Esophagus mucosa (tissue), 1 donor: ENCODE measurements around the gene FASN. TPM values are rescaled to one million over a fixed set of nuclear protein-coding genes. Genes with fewer than 3 reads are reported as not detected.

ENCODE experiments used
- ATAC-seq: fragments of 200-7000 bp; cut with Tn5 transposase; one replicate; pipeline ENCODE4 v1.9.1; 2020
- total RNA-seq: library from RNA; stranded (reverse); gene quantifications from one replicate; pipeline ENCODE4 v1.2.4, GENCODE V29; 2023
- donor health status: DM: yes; HTN: yes; CAD: no.

Gene FASN
- total RNA-seq, 1 donor from 2014 or later, result 352 TPM

DNA sequence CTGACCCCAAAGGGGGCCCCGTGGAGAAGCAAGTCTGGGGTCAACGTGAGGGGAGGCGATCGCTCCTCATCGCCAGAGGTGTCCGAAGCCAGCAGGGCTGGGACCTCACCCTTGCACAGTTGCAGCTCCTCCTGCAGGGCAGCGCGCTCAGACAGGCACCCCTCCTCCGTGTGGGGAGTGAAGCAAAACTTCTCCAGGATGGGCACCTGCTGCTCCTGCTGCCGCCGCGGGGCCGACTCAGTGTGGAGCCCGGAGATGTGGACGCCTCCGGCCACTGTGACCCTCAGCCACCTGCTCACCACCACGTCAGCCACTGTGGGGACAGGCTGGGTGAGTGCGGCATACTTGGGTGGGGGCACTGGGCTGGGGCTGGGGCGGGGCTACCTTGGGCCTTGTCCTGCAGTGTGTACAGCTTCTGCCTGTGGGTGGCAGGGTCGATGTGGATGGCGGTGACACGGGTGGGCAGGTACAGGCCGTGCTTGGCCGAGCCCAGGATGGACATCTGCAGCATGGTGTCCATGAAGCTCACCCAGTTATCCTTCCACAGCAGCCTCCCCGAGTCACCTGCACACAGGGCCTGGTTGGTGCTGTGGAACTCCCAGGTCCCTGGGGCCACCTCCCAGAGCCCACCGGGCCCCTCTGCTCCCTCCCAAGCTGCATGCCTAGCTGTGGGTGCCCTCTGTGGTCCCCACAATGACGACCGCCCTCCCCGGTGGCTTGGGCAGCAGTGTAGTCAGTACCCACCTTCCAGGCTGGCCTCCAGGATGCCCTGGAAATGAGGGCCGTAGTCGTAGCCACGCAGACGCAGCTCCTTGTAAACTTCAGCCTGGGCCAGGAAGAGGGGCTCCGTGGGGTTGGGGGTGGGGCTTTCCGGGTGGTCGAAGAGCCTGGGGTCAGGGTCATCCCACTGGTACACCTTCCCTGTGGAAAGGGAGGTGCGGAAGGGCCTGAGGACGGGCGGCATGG lies 10.8 kb downstream of the FASN start:
- ATAC-seq, result no peak

DNA sequence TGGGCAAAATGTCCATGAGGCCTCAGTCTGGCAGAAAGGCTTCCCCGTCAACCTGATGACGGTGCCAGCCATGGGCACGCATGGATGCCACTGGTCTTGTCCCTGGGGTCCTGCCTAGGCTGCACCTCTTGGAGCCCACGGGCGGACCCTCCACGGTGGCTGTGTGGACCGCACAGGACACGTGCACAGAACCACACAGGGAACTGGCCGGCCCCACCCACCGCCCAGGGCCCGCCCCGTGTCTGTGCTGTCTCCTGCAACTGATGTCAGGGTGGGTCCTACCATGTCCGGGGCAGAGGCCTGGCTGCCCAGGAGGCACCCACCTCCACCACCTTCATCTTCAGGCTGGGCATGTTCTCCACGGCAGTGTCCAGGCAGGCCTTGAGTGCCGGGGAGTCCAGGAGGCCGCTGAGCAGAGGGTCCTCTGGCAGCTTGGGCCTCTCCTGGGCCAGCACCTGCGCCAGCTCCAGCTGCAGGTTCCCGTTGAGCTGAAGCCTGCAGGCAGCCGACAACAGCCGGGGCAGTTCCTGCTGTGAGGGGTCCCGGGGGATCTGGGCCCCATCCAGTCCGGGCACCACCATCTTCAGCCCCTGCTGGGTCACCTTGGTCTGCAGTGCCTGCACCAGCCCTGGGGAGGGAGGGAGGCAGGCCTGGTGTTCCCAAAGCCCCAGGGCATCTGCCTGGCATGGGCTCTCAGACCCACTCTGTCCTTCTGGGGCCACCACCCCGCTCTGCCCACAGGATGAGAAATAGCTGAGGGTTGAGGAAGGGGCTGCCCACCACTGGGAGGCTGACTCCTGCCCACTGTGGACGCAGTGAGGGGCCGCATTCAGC lies 11.9 kb downstream of the FASN start:
- ATAC-seq, result no peak

DNA sequence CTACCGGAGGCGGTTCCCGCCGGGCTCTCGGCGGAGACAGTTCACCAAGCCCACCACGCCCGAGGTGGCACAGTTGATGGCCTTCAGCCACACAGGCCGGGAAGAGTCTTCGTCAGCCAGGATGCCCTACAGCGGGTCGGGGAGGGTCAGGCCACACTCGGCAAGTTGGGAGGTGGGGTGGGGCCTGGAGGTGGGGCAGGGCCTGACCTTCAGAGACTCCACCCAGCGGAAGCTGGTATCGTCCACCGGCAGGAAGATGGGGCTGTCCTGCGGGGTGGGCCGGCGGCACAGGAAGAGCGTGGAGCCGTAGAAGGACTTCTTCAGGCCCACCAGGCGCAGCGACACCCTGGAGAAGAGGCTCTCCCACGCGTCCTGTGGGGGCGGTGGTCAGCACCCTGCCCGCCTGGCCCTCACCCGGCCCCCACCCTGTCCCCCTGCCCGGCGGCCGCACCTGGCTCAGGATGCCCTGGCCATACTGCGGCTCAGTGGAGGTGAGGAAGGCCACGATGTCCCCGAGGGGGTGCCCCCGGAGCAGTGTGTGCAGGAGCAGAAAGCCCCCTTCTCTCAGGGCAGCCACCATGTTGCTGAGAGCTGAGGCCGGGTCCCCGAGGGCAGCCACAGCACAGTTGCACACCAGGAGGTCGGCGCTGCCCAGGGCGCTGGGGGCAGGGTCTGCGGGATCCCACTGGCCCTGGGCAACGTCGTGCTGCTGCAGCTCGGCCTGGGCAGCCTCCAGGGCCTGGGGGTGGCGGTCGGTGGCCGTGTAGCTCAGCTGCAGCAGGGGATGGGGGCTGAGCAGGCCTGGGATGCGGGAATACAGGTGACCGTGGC lies 12.8 kb downstream of the FASN start:
- ATAC-seq, result no peak

DNA sequence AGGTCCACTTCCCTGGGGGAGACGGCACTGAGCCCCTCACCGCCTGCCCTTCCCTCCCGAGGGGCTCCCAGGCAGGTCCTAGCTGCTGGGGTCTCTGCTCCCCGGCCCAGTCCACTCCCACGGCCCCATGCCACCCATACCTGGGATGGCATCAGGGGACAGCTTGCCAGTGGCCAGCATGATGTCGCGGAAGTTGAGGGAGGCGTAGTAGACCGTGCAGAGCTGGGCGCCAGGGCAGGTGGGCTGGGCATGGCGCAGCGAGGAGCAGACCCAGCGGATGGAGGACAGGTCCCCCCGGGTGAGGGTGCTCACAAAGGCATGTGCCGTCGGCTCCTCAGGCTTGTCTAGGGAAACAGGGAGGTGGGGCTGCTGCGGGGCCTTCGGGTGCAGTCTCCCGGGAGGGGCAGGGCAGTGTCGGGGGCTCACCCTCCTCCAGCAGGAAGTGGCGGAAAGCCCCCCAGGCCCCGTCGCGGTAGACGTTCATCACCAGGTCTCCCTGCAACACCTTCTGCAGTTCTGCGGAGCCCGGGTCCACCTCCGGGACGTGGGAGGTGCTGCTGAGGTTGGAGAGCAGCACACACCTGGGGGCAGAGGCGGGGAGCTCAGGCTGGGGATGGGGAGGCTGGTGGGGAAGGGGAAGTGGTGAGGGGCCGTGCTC lies 13.5 kb downstream of the FASN start:
- ATAC-seq, result no peak

DNA sequence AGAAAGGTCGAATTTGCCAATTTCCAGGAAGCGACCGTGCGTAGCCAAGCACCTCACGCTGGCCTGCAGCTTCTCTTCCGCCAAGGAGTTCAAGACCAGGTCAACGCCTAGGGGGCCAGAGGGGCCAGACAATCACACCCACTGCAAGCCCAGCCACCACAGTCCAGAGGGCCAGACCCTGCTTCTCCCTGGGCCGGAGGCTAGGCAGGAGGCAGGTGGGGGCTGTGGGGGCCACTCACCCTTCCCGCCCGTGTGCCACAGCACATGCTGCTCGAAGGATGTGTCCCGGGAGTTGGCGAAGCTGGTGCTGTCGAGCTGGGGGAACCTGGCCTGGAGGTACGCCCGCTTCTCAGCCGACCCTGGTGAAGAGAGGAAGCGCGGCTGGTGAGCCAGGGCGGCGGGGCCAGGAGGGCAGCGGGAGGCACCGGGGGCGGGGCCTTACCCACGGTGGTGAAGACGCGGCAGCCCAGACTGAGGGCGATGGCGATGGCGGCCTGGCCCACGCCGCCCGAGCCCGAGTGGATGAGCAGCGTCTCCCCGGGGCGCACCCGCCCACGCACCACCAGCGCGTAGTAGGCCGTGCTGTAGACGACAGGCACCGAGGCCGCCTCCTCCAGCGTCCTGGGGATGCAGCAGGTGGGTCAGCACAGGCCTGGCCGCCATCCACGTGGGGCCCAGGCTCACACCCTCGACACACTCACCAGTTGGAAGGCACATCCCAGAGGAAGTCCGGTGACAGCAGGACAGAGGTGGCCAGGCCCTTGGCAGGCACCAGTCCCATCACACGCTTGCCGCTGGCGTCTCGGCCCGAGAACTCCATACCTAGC lies 14.3 kb downstream of the FASN start:
- ATAC-seq, result no peak

DNA sequence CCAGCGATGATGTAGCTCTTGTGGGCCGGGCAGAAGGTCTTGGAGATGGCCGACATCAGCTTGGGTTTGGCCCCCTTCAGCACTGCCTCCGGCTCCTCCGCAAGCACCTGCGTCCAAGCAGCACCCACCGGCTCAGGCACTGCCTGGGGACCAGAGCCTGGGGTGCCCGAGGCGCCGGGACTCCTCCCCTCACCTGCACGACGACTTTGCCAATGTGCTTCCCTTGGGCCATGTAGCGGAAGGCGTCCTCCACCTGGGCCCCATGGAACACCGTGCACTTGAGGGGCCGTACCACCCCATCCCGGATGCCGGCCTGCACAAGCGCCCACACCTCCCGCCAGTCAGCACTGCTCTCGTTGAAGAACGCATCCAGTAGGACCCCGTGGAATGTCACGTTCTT lies 15.0 kb downstream of the FASN start:
- ATAC-seq, result no peak

DNA sequence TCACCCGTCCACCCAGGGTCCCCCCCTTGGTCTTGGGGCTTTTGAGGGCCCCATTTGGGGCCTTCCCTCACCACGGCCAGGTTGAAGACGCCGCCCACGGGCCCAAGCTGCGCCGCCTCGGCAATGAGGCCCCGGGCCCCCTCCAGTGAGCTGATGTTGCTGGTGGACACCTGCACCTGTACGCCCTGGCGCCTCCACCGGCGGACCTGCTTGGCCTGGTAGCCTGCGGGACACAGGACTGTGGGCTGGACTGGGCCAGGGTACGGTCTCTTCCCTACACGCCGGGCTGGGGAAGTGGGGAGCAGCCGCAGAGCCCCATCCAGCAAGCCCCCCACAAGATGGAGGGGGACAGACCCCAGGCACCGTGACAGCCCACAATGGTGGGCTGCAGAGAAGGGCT lies 15.6 kb downstream of the FASN start:
- no peak for ATAC-seq

DNA sequence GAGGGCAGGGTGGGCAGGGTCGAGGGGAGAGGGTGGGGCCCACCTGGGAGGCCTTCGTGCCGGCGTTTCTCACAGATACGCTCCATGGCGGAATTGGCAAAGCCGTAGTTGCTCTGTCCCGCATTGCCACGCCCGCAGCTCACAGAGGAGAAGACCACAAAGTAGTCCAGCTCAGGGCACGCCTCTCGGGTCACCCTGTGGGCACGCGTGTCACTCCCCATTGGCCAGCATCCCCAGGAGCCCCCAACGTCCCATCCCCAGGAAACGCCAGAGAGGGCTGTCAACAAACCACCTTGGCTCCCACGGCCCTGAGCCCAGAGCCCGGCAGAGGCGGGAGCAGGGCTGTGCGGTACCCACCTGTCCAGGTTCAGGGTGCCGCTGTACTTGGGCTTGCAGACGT lies 16.1 kb downstream of the FASN start:
- ATAC-seq, result no peak

DNA sequence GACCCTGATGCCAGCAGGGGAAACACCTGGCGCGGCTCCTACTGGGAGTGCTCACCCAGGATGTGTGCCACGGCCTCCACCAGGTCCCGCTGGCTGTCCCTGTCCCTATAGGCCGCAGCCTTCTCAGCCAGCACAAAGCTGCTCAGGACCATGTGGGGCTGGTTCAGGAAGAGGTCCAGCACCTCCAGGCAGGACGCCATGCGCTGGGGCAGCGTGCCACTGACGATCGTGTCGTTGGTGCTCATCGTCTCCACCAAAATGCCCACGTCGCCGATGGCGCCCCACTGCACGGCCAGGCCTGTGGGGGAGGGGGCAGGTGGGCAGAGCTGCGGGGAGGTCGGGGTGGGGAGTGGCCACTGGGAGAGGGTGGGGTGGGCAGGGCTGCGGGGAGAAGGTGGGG lies 16.5 kb downstream of the FASN start:
- ATAC-seq, result no peak

DNA sequence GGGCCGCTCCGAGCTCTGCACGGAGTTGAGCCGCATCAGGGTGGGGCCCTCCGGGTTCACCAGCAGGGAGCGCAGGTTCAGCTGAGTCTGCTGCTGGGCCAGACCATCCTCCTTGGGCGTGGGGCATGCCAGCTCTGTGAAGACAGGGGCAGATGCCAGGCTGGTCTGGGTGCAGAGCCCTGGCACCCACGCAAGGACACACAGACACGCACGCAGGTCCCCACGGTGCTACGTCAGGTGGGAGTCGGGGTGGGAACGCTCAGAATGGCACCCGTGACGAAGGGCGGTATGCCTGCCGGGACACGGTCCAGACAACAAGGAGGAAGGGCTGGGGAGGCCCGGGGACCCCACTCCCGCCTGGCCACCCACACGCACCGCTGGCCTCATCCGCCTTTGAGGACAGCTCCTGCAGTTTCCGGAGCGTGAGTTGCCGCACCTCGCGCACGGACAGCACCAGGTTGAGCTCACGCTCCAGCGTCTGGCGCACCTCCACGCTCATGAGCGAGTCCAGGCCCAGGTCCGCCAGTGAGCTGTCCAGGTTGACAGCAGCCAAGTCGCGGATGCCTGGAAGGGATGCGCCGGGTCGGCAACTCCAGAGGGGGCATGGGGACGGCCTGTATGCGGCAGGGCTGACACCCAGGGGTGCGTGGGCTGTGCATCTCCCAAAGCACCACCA lies 17.1 kb downstream of the FASN start:
- ATAC-seq, result no peak

DNA sequence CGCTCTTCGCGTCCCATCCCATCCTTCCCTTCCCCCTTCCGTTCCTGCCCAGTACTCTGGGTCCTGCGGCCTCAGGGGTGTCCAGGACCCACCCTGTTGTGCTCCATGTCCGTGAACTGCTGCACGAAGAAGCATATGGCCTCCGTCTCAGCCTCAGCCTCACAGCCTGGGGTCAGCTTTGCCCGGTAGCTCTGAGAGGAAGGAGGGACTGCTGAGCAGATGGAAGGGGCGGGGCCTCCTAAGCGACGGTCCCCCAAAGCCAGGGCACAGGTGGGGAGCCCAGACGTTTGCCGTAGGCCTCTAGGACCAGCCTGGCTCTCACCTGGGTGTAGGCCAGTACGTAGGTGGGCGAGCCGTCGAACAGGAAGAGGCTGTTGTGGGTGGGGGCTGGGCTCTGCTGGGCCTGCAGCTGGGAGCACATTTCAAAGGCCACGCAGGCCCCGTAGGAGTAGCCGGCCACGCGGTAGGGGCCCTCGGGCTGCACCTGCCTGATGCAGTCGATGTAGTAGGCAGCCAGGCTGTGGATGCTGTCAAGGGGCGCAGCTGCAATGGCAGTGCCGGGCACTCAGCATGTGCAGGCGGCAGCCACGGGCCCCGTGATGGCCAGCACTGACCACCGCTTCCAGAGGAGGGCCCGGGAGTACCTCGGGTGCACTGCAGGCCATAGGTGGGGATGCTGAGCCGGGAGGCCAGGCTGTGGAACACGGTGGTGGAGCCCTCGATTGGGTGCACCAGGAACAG lies 17.8 kb downstream of the FASN start:
- ATAC-seq, result no peak

DNA sequence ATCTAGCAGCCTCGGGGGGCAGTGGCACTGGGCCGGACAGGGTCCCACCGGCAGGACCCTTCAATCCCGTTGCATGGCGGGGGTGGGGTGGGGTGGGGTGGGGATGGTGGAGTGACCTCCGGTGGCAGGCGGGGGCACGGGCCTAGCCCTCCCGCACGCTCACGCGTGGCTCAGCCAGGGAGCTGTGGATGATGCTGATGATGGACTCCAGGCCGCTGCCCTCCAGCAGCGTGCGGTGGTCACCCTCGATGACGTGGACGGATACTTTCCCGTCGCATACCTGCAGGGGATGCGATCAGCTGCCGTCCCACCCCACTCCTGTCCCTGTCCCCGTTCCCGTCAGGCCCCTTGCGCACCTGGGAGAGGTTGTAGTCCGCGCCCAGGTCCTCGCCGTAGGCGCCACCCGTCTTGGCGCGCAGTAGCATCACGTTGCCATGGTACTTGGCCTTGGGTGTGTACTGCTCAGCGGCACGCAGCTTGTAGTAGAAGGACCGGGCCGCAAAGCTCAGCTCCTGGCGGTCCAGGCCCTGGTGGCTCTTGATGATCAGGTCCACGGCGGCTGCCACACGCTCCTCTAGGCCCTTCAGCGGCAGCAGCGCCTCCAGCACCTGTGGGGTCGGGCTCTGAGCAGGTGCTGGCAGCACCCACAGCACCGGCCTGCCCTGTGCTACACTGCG lies 18.9 kb downstream of the FASN start:
- ATAC-seq, result no peak

DNA sequence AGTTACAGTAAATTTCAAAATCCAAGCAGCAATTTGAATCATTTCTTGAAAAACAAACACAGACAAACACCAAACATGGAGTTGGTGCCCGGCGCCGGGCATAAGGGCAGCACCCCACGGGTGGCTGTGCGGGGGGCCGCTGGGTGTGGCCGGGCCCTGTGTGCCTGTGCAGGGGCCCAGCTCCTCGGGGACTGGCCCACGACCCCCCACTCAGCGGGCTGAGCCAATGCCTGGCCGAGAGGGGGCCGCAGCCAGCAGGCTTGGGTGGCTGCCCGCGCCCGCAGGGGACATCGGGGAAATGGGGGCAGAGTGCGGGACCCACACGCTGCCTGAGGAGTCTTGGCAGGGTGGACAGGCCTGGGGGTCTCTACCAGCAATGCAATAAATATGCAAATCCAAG lies 19.6 kb downstream of the FASN start:
- no peak for ATAC-seq

DNA sequence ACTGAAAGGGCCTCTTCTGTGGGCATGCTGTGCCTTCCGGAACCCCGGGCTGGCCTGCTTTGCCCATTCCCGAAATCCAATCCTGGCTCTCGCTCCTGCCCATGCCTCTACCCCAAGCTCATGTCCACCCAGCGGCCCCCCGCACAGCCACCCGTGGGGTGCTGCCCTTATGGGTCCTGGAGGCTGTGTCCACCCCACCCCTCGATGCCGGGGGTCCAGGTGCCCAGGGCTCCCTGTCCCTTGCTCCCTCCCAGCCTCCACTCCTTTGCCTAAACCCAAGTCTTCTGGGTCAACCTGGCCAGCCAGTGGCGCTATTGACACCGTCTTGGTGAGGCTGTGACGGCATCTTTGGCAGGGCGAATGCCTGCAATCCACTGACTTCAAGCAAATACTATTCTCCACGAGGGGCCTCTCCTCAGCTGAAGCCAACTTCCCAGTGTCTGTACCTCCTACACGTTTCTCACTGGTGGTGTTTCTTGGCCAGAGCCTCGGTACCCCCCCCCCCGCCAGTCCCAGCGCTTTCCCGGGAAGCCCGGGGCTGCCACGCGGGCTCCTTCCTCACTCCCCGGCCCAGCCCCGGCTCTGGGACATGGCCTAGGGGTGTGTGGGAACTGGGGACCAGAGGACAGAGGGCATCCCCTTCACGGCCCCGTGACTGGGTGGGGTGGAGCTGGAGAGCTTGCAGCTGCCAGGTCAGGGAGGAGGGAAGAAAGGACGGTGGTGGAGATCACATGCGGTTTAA lies 20.2 kb downstream of the FASN start:
- no peak for ATAC-seq

DNA sequence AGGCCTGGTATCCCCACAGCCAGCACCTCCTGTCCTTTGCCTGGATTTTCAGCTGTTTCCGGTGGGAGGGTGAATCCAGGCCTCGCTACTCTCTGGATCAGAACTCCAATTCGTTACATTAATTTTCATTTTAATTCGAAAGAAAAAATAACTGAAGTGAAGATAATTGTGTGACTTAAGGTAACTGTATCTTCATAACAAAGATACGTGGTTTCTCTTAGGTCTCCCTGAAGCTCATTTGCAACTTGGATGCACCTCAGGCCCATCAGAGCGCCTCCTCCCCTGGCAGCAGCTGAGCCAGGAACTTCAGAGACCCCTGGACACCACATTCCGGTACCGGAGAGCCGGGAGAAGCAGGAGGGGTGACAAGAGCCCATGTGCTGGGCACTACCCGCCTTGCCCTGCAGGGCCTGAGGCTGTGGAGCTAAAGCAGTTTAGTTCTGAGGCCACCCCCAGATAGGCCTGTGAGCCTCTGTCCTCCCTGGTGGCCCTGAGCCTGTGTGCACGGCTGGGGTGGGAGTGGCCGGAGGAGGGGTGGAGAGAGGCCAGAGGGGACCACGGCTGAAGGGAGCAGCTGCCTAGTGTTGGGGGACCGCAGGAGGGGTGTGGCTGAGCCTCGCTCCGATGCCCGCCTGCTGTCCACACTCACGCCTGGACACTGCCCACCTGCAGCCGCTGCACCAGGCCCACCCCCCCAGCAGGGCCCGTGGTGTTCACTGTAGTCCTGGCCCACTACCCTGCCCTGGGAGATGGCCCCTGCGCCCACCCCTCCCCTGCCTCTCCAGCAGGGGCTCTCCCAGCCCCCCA lies 21.0 kb downstream of the FASN start:
- peak; percentile 10 for ATAC-seq

DNA sequence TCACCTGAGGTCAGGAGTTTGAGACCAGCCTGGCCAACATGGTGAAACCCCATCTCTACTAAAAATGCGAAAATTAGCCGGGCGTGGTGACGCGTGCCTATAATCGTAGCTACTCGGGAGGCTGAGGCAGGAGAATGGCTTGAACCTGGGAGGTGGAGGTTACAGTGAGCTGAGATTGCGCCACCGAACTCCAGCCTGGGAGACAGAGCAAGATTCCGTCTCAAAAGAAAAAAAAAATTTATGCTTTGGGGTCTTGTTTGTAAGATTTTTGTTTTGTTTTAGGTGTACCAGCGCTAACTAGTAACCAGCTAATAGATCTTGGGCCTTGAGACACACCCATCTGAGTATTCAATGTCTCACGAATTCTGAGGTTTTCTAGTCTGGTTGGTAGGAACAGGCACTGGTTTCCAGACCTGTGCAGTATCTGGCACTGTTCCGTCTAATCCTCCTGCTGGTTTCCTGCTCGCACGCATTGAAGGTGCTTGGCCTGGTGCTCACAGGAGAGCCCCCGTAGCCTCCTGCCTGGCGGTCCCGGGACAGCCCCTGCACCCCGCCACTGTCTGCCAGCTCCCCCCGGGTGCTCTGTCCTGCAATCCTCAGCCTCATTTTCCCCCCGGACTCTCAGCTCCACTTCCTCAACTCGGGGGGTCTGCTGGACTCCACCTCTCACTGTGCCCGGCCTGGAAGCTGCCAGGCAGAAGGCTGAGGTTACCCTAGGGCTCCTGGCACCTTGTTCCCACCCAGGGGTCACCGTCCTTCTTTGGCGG lies 21.8 kb downstream of the FASN start:
- peak; percentile 26 for ATAC-seq

DNA sequence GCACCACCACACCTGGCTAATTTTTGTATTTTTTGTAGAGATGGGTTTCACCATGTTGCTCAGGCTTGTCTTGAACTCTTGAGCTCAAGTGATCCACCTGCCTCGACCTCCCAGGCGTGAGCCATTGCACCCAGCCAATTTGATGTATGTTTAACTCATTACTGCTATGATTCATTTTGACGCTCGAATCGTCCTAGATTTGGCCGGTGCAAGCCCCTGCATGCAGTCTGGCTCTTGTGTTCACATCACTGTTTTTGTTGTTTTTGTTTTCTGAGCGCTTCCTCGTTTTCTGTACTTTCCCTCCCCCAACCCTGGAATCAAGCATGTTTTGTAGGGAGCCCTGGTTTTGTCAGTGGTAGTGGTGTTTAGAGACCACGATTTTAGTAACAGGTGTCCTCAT lies 24.6 kb downstream of the FASN start:
- peak; percentile 34 for ATAC-seq
